Common myeloid progenitor, CD34-positive (primary cell): ENCODE measurements around the gene MRAP2.
"Not testable (repeated sequence)": the region's sequence is repeated elsewhere in the genome, so short reads cannot be mapped to it uniquely, and the experiment has no call there.

Experiments
- CTCF ChIA-PET: fragments of 350-600 bp; sonication (Branson Sonifier 250); formaldehyde crosslinking; loops from one replicate; lab custom pipeline; 2021; ENCODE audit warnings: antibody characterized with exemption; lab: Charles Lee
- POLR2A ChIA-PET: fragments of 350-600 bp; sonication (Branson Sonifier 250); formaldehyde crosslinking; loops from one replicate; lab custom pipeline; 2021; ENCODE audit warnings: antibody characterized with exemption; lab: Charles Lee
- DNase-seq, 3 donors: peaks; one replicate each; pipeline versions ENCODE4 v3.0.0 to v3.0.0-alpha.2; 2013
- H3K27ac ChIP-seq, 2 experiments: 1 replicate in 1 of 2; 2 replicates in 1 of 2; pipeline ENCODE4 v1.7.0; 2013; ENCODE audit warnings: inconsistent platforms in 2 of 2, low read length in 2 of 2, mild to moderate bottlenecking in 2 of 2, low read depth in 1 of 2, moderate library complexity in 1 of 2; ENCODE audit not compliant: severe bottlenecking in 2 of 2, insufficient read depth in 1 of 2, poor library complexity in 1 of 2
- H3K27me3 ChIP-seq, 5 experiments: replicated peaks in 2 of 5; 1 replicate in 3 of 5; 2 replicates in 2 of 5; pipeline versions ENCODE4 v1.6.1 to v1.7.0; 2013; ENCODE audit warnings: low read length in 4 of 5, mild to moderate bottlenecking in 2 of 5, moderate library complexity in 2 of 5, inconsistent platforms in 1 of 5; ENCODE audit not compliant: insufficient read depth in 5 of 5, control insufficient read depth in 4 of 5
- H3K36me3 ChIP-seq, 4 experiments: 1 replicate in 2 of 4; 2 replicates in 2 of 4; pipeline versions ENCODE4 v1.6.1 to v1.7.0; 2013; ENCODE audit warnings: low read length in 3 of 4, control low read depth in 1 of 4, mild to moderate bottlenecking in 1 of 4; ENCODE audit not compliant: control insufficient read depth in 4 of 4, insufficient read depth in 4 of 4
- H3K4me1 ChIP-seq, 4 experiments: 1 replicate in 3 of 4; 2 replicates in 1 of 4; pipeline versions ENCODE4 v1.6.1 to v1.7.1; 2013; ENCODE audit warnings: low read length in 3 of 4, mild to moderate bottlenecking in 3 of 4, control low read depth in 1 of 4, inconsistent platforms in 1 of 4, moderate library complexity in 1 of 4; ENCODE audit not compliant: control insufficient read depth in 4 of 4, insufficient read depth in 4 of 4; ENCODE audit errors: control extremely low read depth in 1 of 4
- H3K4me3 ChIP-seq, 7 experiments: 1 replicate in 4 of 7; 2 replicates in 3 of 7; pipeline versions ENCODE4 v1.5.1 to v1.7.0; 2013; ENCODE audit warnings: mild to moderate bottlenecking in 7 of 7, low read length in 6 of 7, moderate library complexity in 6 of 7, inconsistent platforms in 2 of 7, low read depth in 2 of 7, control low read depth in 1 of 7; ENCODE audit not compliant: insufficient read depth in 4 of 7, control insufficient read depth in 1 of 7; ENCODE audit errors: extremely low read depth in 1 of 7
- H3K9me3 ChIP-seq, 5 experiments: 1 replicate in 4 of 5; 2 replicates in 1 of 5; pipeline versions ENCODE4 v1.6.1 to v1.7.1; 2013; ENCODE audit warnings: low read length in 4 of 5, mild to moderate bottlenecking in 2 of 5, inconsistent platforms in 1 of 5, low read depth in 1 of 5, moderate library complexity in 1 of 5; ENCODE audit not compliant: control insufficient read depth in 4 of 5, insufficient read depth in 2 of 5; ENCODE audit errors: control extremely low read depth in 1 of 5
- WGBS: methylation state at CpG from one replicate; pipeline ENCODE4 v1.1.5; 2013; ENCODE audit not compliant: insufficient coverage; 5-methylcytosine and 5-hydroxymethylcytosine counted together

MRAP2 gene

DNA sequence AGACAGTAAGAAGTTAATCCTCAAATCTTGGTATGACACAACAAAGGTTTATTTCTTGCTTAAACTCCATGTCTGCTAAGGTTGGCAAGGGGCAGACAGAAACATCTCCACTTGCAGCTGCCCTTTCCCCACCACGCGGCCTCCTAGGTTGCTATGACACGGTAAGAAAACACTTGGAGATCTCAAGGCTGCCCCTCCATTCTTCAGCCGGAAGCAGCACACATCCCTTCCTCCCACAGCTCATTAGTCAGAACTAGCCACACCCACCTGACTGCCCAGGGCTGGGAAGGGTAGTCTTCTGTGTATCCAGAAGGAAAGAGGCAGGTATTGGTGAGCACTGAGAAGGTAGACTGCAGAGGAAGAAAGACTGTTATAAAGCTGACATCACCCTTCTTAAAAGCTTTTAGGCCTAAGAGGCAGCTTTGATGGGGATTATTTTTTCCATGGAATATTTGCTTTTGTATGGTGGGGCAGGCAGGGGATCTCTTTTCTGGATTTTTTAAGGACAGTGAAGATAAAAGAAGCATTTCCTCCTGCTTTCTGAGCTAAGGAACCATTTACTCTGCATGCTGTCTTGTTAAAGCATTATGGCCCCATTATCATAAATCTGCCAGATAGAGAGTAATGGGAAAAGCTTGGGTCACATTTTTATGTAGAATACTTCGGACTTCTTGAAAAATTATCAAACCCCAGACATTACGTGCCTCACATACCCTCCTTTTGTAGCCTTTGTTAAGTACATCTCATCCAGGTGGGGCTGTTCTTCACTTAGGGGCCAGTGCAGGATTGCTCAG, 41.6 kb downstream of the MRAP2 start:
- CTCF ChIA-PET, result no interaction called here
- DNase-seq, result no peak

DNA sequence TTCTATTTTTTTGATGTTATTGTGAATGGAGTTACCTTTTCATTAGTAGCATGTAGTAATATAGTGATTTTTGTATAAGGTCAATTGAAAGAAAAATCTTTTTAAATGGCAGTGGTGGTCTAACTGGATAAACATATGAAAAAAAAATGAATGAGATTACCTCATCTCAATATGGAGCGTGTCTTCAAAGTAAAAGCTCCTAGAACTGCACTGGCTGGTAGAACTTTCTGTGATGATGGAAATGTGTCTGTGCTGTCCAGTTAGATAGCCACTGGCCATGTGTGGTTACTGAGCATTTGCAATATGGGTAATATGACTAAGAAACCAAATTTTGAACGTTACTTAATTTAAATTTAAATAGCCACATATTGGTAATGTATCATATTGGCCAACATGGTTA, 44.1 kb downstream of the MRAP2 start:
- ChIA-PET CTCF (no interaction called here), POLR2A (no interaction called here)
- H3K27me3 ChIP-seq, result no peaks in the 10 kb centered on the region
- no peaks in the 10 kb centered on the region for H3K36me3 ChIP-seq
- no peaks in the 10 kb centered on the region for H3K4me1 ChIP-seq
- WGBS, result 100% methylated on average over 1 of the region's 2 CpGs
- H3K9me3 ChIP-seq, result no peaks in the 10 kb centered on the region
- no peak overlapping the region for H3K27ac ChIP-seq
- no peak overlapping the region for H3K4me3 ChIP-seq
- no peak for DNase-seq

More for the DNA sequence above, 41.6 kb downstream of the MRAP2 start:
- Histone ChIP-seq H3K4me3 (no peak overlapping the region), H3K36me3 (no peaks in the 10 kb centered on the region), H3K4me1 (no peaks in the 10 kb centered on the region), H3K27me3 (no peaks in the 10 kb centered on the region), H3K9me3 (peaks cover 0 to 2% (median 0%) of the 10 kb centered on the region in 5 experiments), H3K27ac (no peak overlapping the region)
- POLR2A ChIA-PET, result no interaction called here
- 92% methylated on average over 2 of the region's 6 CpGs for WGBS

DNA sequence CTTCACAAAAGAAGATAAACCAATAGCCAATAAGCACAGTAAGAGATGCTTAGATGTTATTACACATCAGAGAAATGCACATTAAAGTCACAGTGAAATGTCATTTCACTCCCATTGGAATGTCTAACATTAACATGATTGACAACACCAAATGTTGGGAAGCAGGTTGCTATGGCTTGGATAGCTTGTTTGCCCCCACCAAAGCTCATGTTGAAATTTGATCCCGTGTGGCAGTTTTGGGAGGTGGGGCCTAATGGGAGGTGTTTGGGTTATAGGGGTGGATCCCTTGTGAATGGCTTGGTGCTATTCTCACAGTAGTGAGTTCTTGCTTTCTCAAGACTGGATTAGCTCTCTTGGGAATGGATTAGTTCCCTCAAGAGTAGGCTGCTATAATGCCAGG, 44.8 kb downstream of the MRAP2 start:
- no peaks in the 10 kb centered on the region for H3K36me3 ChIP-seq
- no CpG with 5 or more reads among the region's 1 CpG for WGBS
- no peak overlapping the region for H3K27ac ChIP-seq
- H3K27me3 ChIP-seq, result no peaks in the 10 kb centered on the region
- no peak overlapping the region for H3K4me3 ChIP-seq
- no peaks in the 10 kb centered on the region for H3K4me1 ChIP-seq
- POLR2A ChIA-PET, result no interaction called here
- CTCF ChIA-PET, result no interaction called here
- DNase-seq, result no peak
- H3K9me3 ChIP-seq, result no peaks in the 10 kb centered on the region

- no peaks in the 10 kb centered on the region for H3K4me1 ChIP-seq
- no peaks in the 10 kb centered on the region for H3K9me3 ChIP-seq
- DNase-seq, result no peak
- ChIA-PET POLR2A (no interaction called here), CTCF (no interaction called here)
- 100% methylated on average over 1 of the region's 2 CpGs for WGBS
- no peaks in the 10 kb centered on the region for H3K27me3 ChIP-seq
- H3K4me3 ChIP-seq, result no peak overlapping the region
- no peaks in the 10 kb centered on the region for H3K36me3 ChIP-seq
- H3K27ac ChIP-seq, result no peak overlapping the region
These were observed 47.6 kb downstream of the MRAP2 start for GRCh38 chr6:84081222-84081621.

DNA sequence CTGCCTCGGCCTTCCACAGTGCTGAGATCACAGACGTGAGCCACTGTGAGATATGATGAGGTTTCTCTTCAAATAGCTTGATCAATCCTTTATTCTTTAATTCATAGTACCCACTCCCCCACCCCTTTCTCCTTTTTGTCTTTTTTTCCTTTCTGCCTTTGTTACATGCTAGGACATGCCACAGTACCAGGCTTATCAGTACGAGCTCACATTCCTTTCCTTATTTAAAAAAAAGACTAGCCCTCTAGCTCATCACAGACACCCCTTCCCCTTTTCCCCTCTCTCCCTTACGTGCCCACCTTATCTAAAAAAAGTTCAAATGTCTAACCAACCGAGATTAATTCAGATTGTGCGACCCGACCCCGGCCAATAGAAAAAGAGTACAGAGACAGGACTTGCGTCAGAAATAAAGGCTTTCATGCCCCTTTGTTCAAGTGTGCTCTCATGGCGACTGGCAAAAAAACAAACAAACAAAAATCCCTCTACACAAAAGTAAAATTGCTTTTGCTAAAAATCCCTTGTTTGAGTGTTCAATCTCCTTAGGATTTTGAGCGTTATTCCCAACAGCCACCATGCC, 49.2 kb downstream of the MRAP2 start:
- Histone ChIP-seq H3K4me3 (no peak overlapping the region), H3K36me3 (no peaks in the 10 kb centered on the region), H3K9me3 (no peaks in the 10 kb centered on the region), H3K27ac (no peak overlapping the region), H3K4me1 (no peaks in the 10 kb centered on the region), H3K27me3 (no peaks in the 10 kb centered on the region)
- 95% methylated on average over 8 of the region's 11 CpGs for WGBS
- ChIA-PET POLR2A (no interaction called here), CTCF (no interaction called here)
- DNase-seq, result no peak

GRCh38 chr6:84084705-84085104, 51.1 kb downstream of the MRAP2 start:
- POLR2A ChIA-PET, H3K27me3 ChIP-seq, DNase-seq, H3K4me3 ChIP-seq, H3K9me3 ChIP-seq, H3K4me1 ChIP-seq, H3K27ac ChIP-seq, H3K36me3 ChIP-seq, CTCF ChIA-PET: not testable (repeated sequence)

DNA sequence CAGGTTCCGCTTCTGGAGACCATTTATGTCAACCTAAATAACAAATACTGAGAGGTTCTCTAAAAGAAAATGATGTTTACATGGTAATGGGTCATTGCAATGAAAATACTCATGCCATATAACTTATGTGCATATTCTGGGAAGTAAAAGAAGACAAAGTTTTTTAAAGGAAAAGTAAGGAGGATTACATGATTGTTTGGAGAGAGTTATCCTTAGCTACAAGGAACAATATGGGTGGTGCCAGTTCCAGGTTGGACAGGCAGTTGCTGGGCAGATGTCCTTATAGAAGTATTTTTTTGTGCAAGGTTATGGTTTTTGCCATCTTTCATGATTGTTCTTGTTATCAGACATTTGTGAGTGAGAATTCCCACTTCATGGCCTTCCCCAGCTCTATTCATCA, 52.5 kb downstream of the MRAP2 start:
- Histone ChIP-seq H3K27me3 (no peaks in the 10 kb centered on the region), H3K4me1 (no peaks in the 10 kb centered on the region), H3K27ac (no peak overlapping the region), H3K9me3 (no peaks in the 10 kb centered on the region), H3K36me3 (no peaks in the 10 kb centered on the region), H3K4me3 (no peak overlapping the region)
- ChIA-PET POLR2A (interaction anchor here (0.6 kb wide), 1 partner anchor 466 kb away, joined by 3 read pairs; no protein-coding TSS in a partner anchor), CTCF (no interaction called here)
- WGBS, result no CpG with 5 or more reads among the region's 1 CpG
- no peak for DNase-seq
